D721Med (cell line): ENCODE data around the gene DDX6.

Experiments
- DNase-seq: peaks from one replicate; pipeline ENCODE4 v3.0.0; 2011; ENCODE audit warnings: low spot score; ENCODE audit not compliant: insufficient read length
- FAIRE-seq: peaks from 2 replicates; lab custom pipeline; 2011; peaks lifted over from hg19 to GRCh38; lab: Jason Lieb, UNC
- TF ChIP-seq, protein P1 (sequence below): IDR thresholded peaks from 2 replicates; pipeline ENCODE4 v1.5.1; 2012; ENCODE audit warnings: mild to moderate bottlenecking, control low read depth; ENCODE audit not compliant: insufficient read depth; ENCODE audit errors: missing control alignments

DDX6 gene

DNA sequence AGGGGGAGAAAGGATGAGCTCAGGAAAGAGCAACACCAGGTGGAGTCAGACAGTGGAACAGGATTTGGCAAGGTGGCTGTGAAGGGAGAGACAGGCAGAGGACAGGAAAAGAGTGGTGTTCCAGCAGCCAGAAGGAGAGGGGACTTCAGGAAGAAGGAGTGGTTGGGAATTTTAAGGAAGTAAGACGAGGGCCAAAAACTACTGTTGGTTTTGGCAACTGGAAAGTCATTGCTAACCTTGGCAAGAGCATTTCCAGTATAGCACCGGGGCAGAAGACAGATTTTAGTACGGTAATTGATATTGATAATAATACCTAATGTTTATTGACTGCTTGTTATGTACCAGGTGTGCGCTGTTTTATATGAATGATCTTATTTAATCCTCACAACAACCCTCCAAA lies 15.4 kb upstream of the DDX6 start:
- TF ChIP-seq, protein P1, sequence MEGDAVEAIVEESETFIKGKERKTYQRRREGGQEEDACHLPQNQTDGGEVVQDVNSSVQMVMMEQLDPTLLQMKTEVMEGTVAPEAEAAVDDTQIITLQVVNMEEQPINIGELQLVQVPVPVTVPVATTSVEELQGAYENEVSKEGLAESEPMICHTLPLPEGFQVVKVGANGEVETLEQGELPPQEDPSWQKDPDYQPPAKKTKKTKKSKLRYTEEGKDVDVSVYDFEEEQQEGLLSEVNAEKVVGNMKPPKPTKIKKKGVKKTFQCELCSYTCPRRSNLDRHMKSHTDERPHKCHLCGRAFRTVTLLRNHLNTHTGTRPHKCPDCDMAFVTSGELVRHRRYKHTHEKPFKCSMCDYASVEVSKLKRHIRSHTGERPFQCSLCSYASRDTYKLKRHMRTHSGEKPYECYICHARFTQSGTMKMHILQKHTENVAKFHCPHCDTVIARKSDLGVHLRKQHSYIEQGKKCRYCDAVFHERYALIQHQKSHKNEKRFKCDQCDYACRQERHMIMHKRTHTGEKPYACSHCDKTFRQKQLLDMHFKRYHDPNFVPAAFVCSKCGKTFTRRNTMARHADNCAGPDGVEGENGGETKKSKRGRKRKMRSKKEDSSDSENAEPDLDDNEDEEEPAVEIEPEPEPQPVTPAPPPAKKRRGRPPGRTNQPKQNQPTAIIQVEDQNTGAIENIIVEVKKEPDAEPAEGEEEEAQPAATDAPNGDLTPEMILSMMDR: no peak
- no peak for DNase-seq
- FAIRE-seq: no peak

DNA sequence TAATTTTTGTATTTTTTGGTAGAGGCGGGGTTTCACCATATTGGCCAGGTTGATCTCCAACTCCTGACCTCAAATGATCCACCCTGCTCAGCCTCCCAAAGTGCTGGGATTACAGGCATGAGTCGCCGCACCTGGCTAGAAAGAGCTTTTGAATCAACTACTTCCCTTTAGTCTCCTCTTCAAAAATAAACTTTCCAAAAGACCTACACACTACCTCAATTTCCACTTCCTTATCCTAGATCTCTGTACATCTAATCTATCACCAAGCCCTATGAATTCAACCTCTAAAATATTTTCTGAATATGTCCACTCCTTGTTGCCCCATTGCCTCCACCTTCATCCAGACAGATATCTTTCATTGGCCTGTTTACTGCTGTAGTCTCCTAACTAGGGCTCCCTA lies 13.1 kb upstream of the DDX6 start:
- TF ChIP-seq, protein P1: no peak
- DNase-seq (no peak), FAIRE-seq (no peak)

DNA sequence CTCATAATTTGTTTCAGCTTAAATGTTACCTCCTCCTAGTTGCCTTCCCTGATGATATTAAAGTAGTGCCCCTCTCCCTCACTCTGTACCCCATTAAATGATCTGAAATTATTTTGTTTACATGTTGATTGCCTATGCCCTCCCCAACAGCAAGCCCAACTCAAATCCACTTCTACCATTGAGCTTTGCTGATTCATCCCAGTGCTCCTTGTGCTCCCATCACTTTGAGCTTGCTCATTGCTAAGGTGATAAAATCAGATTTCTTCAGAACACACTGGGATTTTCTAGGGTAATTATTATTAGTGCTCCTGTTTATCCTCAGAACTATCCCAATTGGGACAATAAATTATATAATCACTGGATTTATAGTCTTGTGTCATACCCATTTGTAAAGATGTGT lies 8.4 kb upstream of the DDX6 start:
- DNase-seq: no peak
- TF ChIP-seq, protein P1: no peak
- FAIRE-seq: no peak

DNA sequence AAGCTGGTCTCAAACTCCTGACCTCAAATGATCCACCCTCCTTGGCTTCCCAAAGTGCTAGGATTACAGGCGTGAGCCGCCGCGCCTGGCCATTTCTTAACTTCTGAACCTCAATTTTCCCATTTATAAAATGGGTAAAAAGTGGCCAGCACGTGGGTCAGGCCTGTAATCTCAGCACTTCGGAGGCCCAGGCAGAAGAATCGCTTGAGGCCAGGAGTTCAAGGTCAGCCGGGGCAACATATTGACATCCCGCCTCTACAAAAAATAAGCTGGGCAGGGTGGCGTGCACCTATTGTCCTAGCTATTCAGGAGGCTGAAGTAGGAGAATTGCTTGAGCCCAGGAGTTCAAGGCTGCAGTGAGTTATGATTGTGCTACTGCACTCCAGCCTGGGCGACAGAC lies 6.5 kb upstream of the DDX6 start:
- FAIRE-seq (no peak), DNase-seq (no peak)
- TF ChIP-seq, protein P1: no peak

DNA sequence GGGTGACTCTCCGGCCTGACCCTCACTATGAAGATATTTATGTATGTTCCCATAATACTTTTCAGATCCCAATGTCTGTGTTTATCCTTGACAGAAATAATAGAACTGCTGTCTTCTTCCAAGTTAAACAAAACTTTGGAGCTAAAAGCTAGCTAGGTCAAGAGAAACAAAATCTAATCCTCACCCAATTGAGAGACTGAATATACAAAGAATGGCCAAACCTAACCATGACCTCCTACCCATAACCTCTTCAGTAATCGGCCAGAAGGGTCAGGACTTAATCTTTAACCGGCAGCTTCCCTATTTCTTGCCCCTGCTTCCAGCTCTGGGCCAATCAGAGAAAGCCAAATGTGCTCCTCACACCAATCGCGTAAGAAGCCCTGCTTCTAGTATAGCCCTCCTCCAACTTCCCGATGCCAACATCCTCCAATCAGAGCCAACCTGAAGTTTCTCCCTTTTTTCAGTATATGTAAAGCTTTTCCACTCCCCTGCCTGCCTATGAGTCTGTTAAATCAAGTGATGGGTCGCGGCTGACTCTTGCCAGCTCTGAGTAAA lies 1.7 kb upstream of the DDX6 start:
- DNase-seq (no peak), FAIRE-seq (no peak)

DNA sequence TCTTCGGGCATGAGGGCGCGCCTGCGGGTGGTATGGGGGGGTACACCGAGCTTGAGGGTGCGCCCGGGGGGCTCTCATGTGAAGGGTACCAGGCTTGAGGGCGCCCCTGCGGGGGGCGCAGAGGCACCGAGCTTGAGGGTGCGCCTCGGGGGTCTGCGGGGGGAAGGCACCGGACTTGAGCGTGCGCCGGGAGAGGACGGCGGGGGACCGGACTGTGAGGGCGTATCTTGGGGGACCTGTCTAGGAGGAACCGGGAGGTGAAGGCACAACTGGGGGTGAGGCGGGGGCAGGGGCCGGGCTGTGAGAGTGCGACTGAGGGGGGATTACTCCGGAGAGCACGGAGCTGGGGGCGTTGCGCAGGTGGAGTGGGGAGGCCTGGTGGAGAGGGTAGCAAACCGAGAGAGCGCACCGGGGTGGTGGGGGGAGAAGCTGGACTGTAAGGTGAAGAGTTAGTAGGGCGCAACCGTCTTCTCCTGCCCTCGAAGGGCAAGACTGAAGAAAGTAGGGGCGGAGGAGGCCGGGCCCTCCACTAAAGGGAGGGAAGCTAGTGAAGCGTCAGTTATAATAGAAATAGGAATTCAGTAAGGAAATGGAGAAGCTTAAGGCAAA lies 1.1 kb upstream of the DDX6 start:
- TF ChIP-seq, protein P1: no peak
- FAIRE-seq: no peak
- DNase-seq: no peak

More for the DNA sequence above, 1.7 kb upstream of the DDX6 start:
- TF ChIP-seq, protein P1: no peak
